Hepatocyte (in vitro differentiated cells): Measurements from ENCODE around the gene RRP1.

Experiments
- EZH2phosphoT487 ChIP-seq: fragments of 200-600 bp; sonication (generic); IDR thresholded peaks from one replicate; pipeline ENCODE4 v1.6.1; 2018; ENCODE audit warnings: antibody characterized with exemption, mild to moderate bottlenecking, low read depth, moderate library complexity; ENCODE audit not compliant: unreplicated experiment, severe bottlenecking
- TF ChIP-seq, protein P1 (sequence below): fragments of 200-600 bp; sonication (generic); IDR thresholded peaks from 2 replicates; pipeline ENCODE4 v1.5.1; 2016; ENCODE audit warnings: antibody characterized with exemption, mild to moderate bottlenecking; ENCODE audit not compliant: poor library complexity

DNA sequence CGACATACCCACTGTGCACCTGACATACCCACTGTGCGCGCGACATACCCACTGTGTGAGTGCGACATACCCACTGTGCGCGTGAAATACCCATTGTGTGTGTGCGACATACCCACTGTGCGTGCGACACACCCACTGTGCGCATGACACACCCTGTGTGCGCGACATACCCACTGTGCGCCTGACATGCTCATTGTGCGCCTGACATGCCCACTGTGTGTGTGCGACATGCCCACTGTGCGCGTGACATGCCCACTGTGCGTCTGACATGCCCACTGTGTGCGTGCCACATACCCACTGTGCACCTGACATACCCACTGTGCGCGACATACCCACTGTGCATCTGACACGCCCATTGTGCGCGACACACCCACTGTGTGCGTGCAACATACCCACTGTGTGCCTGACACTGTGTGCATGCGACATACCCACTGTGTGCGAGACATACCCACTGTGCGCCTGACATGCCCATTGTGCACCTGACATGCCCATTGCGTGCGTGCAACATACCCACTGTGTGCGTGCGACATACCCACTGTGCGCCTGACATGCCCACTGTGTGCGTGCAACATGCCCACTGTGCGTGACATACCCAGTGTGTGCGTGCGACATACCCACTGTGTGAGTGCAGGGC is 2.5 kb upstream of the RRP1 start:
- TF ChIP-seq, protein P1, sequence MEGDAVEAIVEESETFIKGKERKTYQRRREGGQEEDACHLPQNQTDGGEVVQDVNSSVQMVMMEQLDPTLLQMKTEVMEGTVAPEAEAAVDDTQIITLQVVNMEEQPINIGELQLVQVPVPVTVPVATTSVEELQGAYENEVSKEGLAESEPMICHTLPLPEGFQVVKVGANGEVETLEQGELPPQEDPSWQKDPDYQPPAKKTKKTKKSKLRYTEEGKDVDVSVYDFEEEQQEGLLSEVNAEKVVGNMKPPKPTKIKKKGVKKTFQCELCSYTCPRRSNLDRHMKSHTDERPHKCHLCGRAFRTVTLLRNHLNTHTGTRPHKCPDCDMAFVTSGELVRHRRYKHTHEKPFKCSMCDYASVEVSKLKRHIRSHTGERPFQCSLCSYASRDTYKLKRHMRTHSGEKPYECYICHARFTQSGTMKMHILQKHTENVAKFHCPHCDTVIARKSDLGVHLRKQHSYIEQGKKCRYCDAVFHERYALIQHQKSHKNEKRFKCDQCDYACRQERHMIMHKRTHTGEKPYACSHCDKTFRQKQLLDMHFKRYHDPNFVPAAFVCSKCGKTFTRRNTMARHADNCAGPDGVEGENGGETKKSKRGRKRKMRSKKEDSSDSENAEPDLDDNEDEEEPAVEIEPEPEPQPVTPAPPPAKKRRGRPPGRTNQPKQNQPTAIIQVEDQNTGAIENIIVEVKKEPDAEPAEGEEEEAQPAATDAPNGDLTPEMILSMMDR = no peak
- TF ChIP-seq EZH2phosphoT487 = no peak
